SK-N-SH (cell line): ENCODE measurements around the gene PIAS3. TPM values are rescaled to one million over a fixed set of nuclear protein-coding genes. Genes with fewer than 3 reads are reported as not detected.

Experiments used
- CTCF ChIA-PET: fragments of 300-600, 350-600 bp; formaldehyde crosslinking; extraction: SDS; loops from one replicate; lab custom pipeline; 2021; lab: Yijun Ruan, JAX
- POLR2A ChIA-PET: fragments of 350-600 bp; sonication (Branson Sonifier 250); formaldehyde crosslinking; extraction: SDS; loops from one replicate; lab custom pipeline; 2020; ENCODE audit warnings: antibody characterized with exemption, inconsistent platforms; lab: Yijun Ruan, JAX
- DNase-seq: peaks from one replicate; pipeline ENCODE4 v3.0.0; 2012
- H2AFZ ChIP-seq: fragments of 200-600 bp; sonication (generic); 2 replicates; pipeline ENCODE4 v1.8.1; 2016; ENCODE audit warnings: antibody characterized with exemption, mild to moderate bottlenecking, low read depth
- H3F3A ChIP-seq: fragments of 200-600 bp; sonication (generic); replicated peaks from 2 replicates; pipeline ENCODE3; 2016; ENCODE audit warnings: antibody characterized with exemption, mild to moderate bottlenecking; ENCODE audit not compliant: insufficient read depth
- H3K27ac ChIP-seq, 2 experiments: fragments of 200-500 bp in 1 of 2; fragments of 200-600 bp in 1 of 2; sonication (Bioruptor generic) in 1 of 2; sonication (generic), shearing (Covaris generic) in 1 of 2; 2 replicates each; pipeline versions ENCODE4 v1.5.1 to v1.6.1; 2014 to 2016; ENCODE audit warnings: low read depth in 2 of 2, inconsistent platforms in 1 of 2, low read length in 1 of 2, mild to moderate bottlenecking in 1 of 2, mixed read lengths in 1 of 2
- H3K27me3 ChIP-seq: fragments of 200-600 bp; sonication (generic), shearing (Covaris generic); 2 replicates; pipeline ENCODE4 v1.6.1; 2016; ENCODE audit warnings: mixed run types; ENCODE audit not compliant: insufficient read depth
- H3K36me3 ChIP-seq, 2 experiments: fragments of 200-500 bp in 1 of 2; fragments of 200-600 bp in 1 of 2; sonication (Bioruptor generic) in 1 of 2; sonication (generic) in 1 of 2; replicated peaks in 1 of 2; 2 replicates each; pipeline versions ENCODE3 to v1.5.1; 2014 to 2016; ENCODE audit warnings: low read length in 1 of 2, mild to moderate bottlenecking in 1 of 2; ENCODE audit not compliant: insufficient read depth in 2 of 2, control insufficient read depth in 1 of 2
- H3K4me1 ChIP-seq, 2 experiments: fragments of 200-500 bp in 1 of 2; fragments of 200-600 bp in 1 of 2; sonication (Bioruptor generic) in 1 of 2; sonication (generic), shearing (Covaris generic) in 1 of 2; 2 replicates each; pipeline versions ENCODE4 v1.5.1 to v1.6.1; 2014 to 2016; ENCODE audit warnings: low read depth in 1 of 2, low read length in 1 of 2, mixed run types in 1 of 2; ENCODE audit not compliant: insufficient read depth in 2 of 2, control insufficient read depth in 1 of 2
- H3K4me2 ChIP-seq: fragments of 200-600 bp; sonication (generic), shearing (Covaris generic); 2 replicates; pipeline ENCODE4 v1.6.1; 2017; ENCODE audit warnings: mixed run types
- H3K4me3 ChIP-seq, 2 experiments: fragments of 200-500 bp in 1 of 2; fragments of 200-600 bp in 1 of 2; sonication (Bioruptor generic) in 1 of 2; sonication (generic), shearing (Covaris generic) in 1 of 2; 2 replicates each; pipeline versions ENCODE4 v1.5.1 to v1.8.1; 2014 to 2016; ENCODE audit warnings: low read depth in 2 of 2, inconsistent platforms in 1 of 2, low read length in 1 of 2, mild to moderate bottlenecking in 1 of 2, mixed read lengths in 1 of 2, moderate library complexity in 1 of 2
- H3K79me2 ChIP-seq: fragments of 200-600 bp; sonication (generic); 2 replicates; pipeline ENCODE4 v1.8.1; 2017; ENCODE audit warnings: mild to moderate bottlenecking; ENCODE audit not compliant: insufficient read depth
- H3K9ac ChIP-seq: fragments of 200-600 bp; sonication (generic); 2 replicates; pipeline ENCODE4 v1.6.1; 2017; ENCODE audit warnings: mixed run types
- H3K9me2 ChIP-seq: fragments of 200-600 bp; sonication (generic); 2 replicates; pipeline ENCODE4 v1.6.1; 2017; ENCODE audit warnings: mixed run types
- H3K9me3 ChIP-seq: fragments of 200-600 bp; sonication (generic); 2 replicates; pipeline ENCODE4 v1.6.1; 2017; ENCODE audit warnings: mixed run types, mild to moderate bottlenecking, moderate library complexity
- H4K20me1 ChIP-seq: fragments of 200-600 bp; sonication (generic); 2 replicates; pipeline ENCODE4 v1.6.1; 2017; ENCODE audit warnings: mild to moderate bottlenecking, mixed run types; ENCODE audit not compliant: insufficient read depth
- ELF1 ChIP-seq: IDR thresholded peaks from 2 replicates; pipeline ENCODE4 v1.4.0; 2012
- EZH2phosphoT487 ChIP-seq: fragments of 200-600 bp; sonication (generic); IDR thresholded peaks from 2 replicates; pipeline ENCODE4 v1.6.1; 2017; ENCODE audit warnings: low read depth, mixed run types, mild to moderate bottlenecking, antibody characterized with exemption, moderate library complexity, borderline replicate concordance
- FOSL2 ChIP-seq: IDR thresholded peaks from 2 replicates; pipeline ENCODE4 v1.4.0; 2012; ENCODE audit warnings: low read depth, mild to moderate bottlenecking, moderate library complexity, borderline replicate concordance
- FOXJ3 ChIP-seq: sonication (generic); formaldehyde crosslinking; IDR thresholded peaks from 2 replicates; pipeline ENCODE4 v1.5.1; 2020; ENCODE audit warnings: mild to moderate bottlenecking, missing genetic modification reagents
- GABPA ChIP-seq: IDR thresholded peaks from 2 replicates; pipeline ENCODE4 v1.4.0; 2012; ENCODE audit warnings: low read depth, mild to moderate bottlenecking
- GATA2 ChIP-seq: sonication (generic); formaldehyde crosslinking; IDR thresholded peaks from 2 replicates; pipeline ENCODE4 v1.5.0; 2020; ENCODE audit warnings: mild to moderate bottlenecking, missing genetic modification reagents
- MEF2A ChIP-seq: IDR thresholded peaks from 2 replicates; pipeline ENCODE4 v1.4.0; 2012; ENCODE audit warnings: low read depth, borderline replicate concordance
- NFIC ChIP-seq: IDR thresholded peaks from 2 replicates; pipeline ENCODE4 v1.4.0; 2012; ENCODE audit warnings: borderline replicate concordance
- NRF1 ChIP-seq: IDR thresholded peaks from 2 replicates; pipeline ENCODE4 v1.6.1; 2012; ENCODE audit warnings: low read depth, mild to moderate bottlenecking, low read length
- POLR2AphosphoS5 ChIP-seq: IDR thresholded peaks from 2 replicates; pipeline ENCODE4 v1.6.1; 2012; ENCODE audit warnings: low read depth, low read length
- RAD21 ChIP-seq: IDR thresholded peaks from 2 replicates; pipeline ENCODE4 v1.6.1; 2012; ENCODE audit warnings: mild to moderate bottlenecking, low read length
- RCOR1 ChIP-seq: fragments of 150-350 bp; IDR thresholded peaks from 2 replicates; pipeline ENCODE4 v1.6.1; 2017; ENCODE audit warnings: antibody characterized with exemption, low read length
- RXRA ChIP-seq: IDR thresholded peaks from 2 replicates; pipeline ENCODE4 v1.4.0; 2012; ENCODE audit warnings: low read depth, mild to moderate bottlenecking, borderline replicate concordance
- SMC3 ChIP-seq: IDR thresholded peaks from 2 replicates; pipeline ENCODE4 v1.6.1; 2012; ENCODE audit warnings: low read depth, low read length, improper control_type of control experiment
- TAF1 ChIP-seq: IDR thresholded peaks from 2 replicates; pipeline ENCODE4 v1.6.1; 2012; ENCODE audit warnings: low read depth, mild to moderate bottlenecking, low read length, moderate library complexity, borderline replicate concordance
- TEAD4 ChIP-seq: IDR thresholded peaks from 2 replicates; pipeline ENCODE4 v1.4.0; 2012; ENCODE audit warnings: mild to moderate bottlenecking, borderline replicate concordance; ENCODE audit not compliant: insufficient read depth
- USF1 ChIP-seq: IDR thresholded peaks from 2 replicates; pipeline ENCODE4 v1.4.0; 2012; ENCODE audit warnings: low read depth, borderline replicate concordance
- YY1 ChIP-seq: IDR thresholded peaks from 2 replicates; pipeline ENCODE4 v1.4.0; 2012; ENCODE audit warnings: low read depth, mild to moderate bottlenecking
- WGBS: methylation state at CpG from one replicate; pipeline ENCODE4 v1.1.6; 2017; ENCODE audit warnings: low lambda C conversion rate; 5-methylcytosine and 5-hydroxymethylcytosine counted together
- polyA plus RNA-seq, 3 experiments: library from polyadenylated mRNA; depleted of rRNA; stranded (reverse); fragments of >200 nt; gene quantifications; 2 replicates each; pipeline ENCODE4 v1.2.3, GENCODE V29; 2012
- TF ChIP-seq, protein P1 (sequence below): fragments of 150-350 bp; IDR thresholded peaks from 2 replicates; pipeline ENCODE4 v1.6.1; 2017; ENCODE audit warnings: antibody characterized with exemption, low read length, low read depth, borderline replicate concordance
- TF ChIP-seq, protein P2 (sequence below): IDR thresholded peaks from 2 replicates; pipeline ENCODE4; 2012

PIAS3 gene
- polyA plus RNA-seq, 1 of the 3 experiments (the other 2 are of a cell fraction): 35.5 TPM

DNA sequence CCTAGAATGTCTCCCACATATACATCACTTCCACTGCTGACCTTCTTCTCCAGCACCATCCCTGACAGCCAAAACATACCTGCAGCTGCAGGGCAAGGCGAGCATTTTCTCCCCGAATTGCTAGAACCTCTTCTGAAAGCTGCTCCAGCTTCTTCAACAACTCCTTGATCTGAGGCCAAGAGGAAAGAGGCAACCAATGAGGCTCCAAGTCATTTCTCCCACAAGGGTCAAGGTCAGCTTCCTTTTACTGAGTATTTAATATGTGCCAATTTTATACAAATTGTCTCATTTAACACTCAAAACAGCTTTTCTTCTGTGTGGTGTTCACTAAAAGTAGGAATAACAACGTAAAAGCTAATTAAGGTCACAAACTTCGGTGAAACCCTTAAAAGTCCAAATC, 9.4 kb upstream of the PIAS3 start:
- TF ChIP-seq, protein P1, sequence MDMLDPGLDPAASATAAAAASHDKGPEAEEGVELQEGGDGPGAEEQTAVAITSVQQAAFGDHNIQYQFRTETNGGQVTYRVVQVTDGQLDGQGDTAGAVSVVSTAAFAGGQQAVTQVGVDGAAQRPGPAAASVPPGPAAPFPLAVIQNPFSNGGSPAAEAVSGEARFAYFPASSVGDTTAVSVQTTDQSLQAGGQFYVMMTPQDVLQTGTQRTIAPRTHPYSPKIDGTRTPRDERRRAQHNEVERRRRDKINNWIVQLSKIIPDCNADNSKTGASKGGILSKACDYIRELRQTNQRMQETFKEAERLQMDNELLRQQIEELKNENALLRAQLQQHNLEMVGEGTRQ: no peak
- TF ChIP-seq RAD21: no peak
- TF ChIP-seq USF1: no peak
- TF ChIP-seq GATA2 (CRISPR knock-in tag): no peak
- no peak for TF ChIP-seq GABPA
- H3K9ac ChIP-seq: no peak overlapping the region
- ChIA-PET POLR2A (no interaction called here), CTCF (interaction anchor here (1.0 to 2.2 kb wide), 5 partner anchors 8 to 42 kb away, joined by 3 to 12 read pairs (median 6); partner anchors contain the start of genes ITGA10 and NUDT17)
- H3K4me2 ChIP-seq: no peak overlapping the region
- no peak overlapping the region for H3K4me3 ChIP-seq
- H3K36me3 ChIP-seq: no peaks in the 10 kb centered on the region
- no peak overlapping the region for H2AFZ ChIP-seq
- 64% methylated on average over 4 of the region's 4 CpGs for WGBS
- H3K79me2 ChIP-seq: no peaks in the 10 kb centered on the region
- no peaks in the 10 kb centered on the region for H3K4me1 ChIP-seq
- no peak for DNase-seq
- H3K9me3 ChIP-seq: no peaks in the 10 kb centered on the region
- no peak overlapping the region for H3K27ac ChIP-seq
- H3F3A ChIP-seq: no peaks in the 10 kb centered on the region
- H4K20me1 ChIP-seq: no peaks in the 10 kb centered on the region
- H3K9me2 ChIP-seq: no peaks in the 10 kb centered on the region
- no peaks in the 10 kb centered on the region; the same call in 1 of the 2 replicates for H3K27me3 ChIP-seq

GRCh38 chr1:145863282-145864018, 4.6 kb upstream of the PIAS3 start:
- Histone ChIP-seq H3K9me3 (no peaks in the 10 kb centered on the region), H3K9ac (no peak overlapping the region), H3K27ac (no peak overlapping the region), H3K4me3 (no peak overlapping the region), H3K27me3 (no peaks in the 10 kb centered on the region; the same call in 1 of the 2 replicates), H3K4me1 (peaks cover 0 to 4% of the 10 kb centered on the region in 2 experiments; a peak in 1 of 4 replicates), H4K20me1 (no peaks in the 10 kb centered on the region), H2AFZ (0 out of 2 replicates have a peak overlapping the region, but pooled peaks have one; percentile 35), H3K36me3 (no peaks in the 10 kb centered on the region), H3K79me2 (peaks cover under 1% of the 10 kb centered on the region; the same call in 1 of the 2 replicates), H3K9me2 (no peaks in the 10 kb centered on the region), H3F3A (no peaks in the 10 kb centered on the region), H3K4me2 (no peak overlapping the region)
- CTCF ChIA-PET: interaction anchor here (1.0 to 9.4 kb wide), 4 partner anchors 18 to 100 kb away, joined by 4 to 162 read pairs (median 6); partner anchors contain the start of genes ANKRD34A, NUDT17 and POLR3GL
- DNase-seq: no peak
- POLR2A ChIA-PET: no interaction called here
- 79% methylated on average over 5 of the region's 5 CpGs for WGBS
- TF ChIP-seq SMC3: no peak
- no peak for TF ChIP-seq YY1
- TF ChIP-seq NFIC: no peak
- TF ChIP-seq FOSL2: no peak
- TF ChIP-seq ELF1: no peak
- no peak for TF ChIP-seq FOXJ3 (CRISPR knock-in tag)
- TF ChIP-seq TAF1: no peak
- TF ChIP-seq GABPA: no peak
- TF ChIP-seq RCOR1: no peak
- no peak for TF ChIP-seq MEF2A
- TF ChIP-seq EZH2phosphoT487: no peak
- TF ChIP-seq GATA2 (CRISPR knock-in tag): no peak
- TF ChIP-seq TEAD4: no peak
- TF ChIP-seq, protein P2, sequence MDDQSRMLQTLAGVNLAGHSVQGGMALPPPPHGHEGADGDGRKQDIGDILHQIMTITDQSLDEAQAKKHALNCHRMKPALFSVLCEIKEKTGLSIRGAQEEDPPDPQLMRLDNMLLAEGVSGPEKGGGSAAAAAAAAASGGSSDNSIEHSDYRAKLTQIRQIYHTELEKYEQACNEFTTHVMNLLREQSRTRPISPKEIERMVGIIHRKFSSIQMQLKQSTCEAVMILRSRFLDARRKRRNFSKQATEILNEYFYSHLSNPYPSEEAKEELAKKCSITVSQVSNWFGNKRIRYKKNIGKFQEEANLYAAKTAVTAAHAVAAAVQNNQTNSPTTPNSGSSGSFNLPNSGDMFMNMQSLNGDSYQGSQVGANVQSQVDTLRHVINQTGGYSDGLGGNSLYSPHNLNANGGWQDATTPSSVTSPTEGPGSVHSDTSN: no peak
- TF ChIP-seq RXRA: no peak
- TF ChIP-seq POLR2AphosphoS5: no peak
- TF ChIP-seq NRF1: no peak
